SW480 (cell line): ENCODE measurements around the gene GTPBP1.

Source experiments
- DNase-seq: peaks from one replicate; pipeline ENCODE4 v3.0.0-alpha.2; 2016; ENCODE audit warnings: low spot score

The GTPBP1 gene

DNA sequence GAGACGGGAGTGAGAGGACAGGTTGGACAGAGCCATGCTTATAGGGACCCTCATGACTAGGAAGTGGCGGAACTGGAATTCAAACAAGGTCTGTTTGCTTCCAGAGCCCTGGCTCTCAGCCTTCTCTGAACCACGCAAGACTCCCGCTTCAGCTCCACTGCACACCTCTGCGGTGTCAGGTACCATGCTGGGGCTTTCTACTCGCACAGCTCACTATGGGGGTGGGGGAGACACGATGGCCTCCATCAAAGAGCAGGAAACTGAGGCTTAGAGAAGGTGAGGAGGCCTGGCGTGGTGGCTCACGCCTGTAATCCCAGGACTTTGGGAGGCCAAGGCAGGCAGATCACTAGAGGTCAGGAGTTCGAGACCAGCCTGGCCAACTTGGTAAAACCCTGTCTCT, 35.8 kb downstream of the GTPBP1 start:
- no peak for DNase-seq

DNA sequence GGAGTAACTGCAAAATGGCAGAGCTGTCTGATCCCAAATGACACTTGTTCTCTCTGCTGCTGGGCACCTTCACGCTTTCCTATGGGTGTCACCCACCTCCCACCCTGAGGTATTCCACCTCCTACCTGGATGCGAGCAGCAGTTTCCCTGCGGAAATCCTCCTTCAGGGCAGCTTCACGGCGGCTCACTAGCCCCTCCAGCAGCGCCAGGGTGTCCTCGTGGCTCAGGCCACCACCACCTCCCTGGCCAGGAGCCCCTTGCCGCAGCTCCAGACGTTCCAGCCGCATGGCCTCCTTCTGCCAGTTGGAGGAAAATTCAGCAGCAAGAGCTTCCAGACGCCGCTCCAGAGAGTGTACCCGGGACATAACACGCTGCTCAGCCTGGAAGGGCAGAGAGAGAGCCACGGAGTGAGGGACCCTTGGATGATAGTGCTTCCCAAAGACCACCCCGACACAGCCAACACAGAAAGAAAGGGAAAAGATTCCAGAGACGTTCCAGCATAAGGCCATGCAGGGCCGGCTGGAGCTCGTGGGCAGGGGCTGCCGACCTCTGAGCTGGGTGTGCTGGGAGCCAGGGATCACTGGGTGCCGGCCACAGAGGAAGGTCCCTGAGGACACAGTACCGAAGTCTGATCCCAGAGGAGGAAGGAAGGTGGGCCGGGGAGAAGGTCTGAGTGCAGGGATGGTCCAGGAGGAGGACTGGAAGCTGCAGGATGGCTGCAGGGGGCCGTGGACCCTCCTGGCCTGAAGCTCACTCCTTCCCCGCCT, 36.6 kb downstream of the GTPBP1 start:
- DNase-seq = no peak

DNA sequence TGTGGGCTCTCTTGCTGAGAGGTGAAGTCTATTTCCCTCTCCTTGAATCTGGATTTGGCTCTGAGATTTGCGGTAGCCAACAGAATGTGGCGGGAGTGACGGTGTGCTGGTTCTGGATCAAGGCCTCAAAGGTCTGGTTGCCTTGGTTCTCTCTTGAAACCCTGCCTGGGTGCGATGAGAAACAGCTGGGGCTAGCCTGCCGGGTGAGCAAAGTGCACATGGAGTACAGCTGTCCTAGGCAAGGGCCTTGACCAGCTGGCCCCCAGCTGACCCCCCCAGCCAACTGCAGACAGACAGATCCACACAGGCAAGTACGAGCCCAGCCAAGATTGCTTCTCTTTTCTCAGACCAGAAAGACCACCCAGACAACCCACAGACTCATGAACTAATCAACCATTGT, 39.2 kb downstream of the GTPBP1 start:
- no peak for DNase-seq

DNA sequence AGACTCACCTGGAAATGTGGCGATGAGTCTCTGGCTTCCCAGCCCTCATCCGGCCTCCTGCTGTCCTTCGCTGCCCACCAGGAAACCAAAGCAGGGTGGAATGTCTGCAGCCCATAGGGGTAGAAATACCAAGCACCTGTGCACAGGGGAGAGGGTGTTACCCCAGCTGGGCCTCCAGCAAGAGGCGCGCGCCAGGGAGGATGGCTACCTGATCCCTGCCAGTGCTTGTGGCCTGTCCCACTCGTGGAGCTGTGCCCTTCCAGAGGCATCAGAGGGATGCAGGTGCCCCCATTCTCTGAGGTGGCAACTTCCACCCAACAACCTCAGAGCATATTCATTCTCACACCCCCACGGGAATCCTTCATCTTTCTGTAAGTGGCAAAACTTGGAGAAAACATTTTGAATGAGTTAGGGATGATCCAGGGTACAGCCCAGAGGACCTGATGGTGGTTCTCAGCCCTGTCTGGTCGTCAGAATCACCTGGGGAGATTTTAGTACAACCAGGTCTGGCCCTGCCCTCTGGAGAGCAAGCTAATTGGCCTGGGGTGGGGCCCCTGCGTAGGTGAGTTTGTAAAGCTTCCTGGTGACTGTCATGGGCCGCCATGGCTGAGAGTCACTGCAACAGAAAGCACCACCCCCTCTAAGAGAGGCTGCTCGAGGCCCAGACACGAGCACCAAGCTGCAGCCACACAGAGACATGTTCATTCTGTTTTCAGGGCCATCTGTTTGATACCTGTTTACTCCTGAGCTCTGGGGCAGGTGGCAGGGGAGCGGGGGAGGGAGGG, 40.1 kb downstream of the GTPBP1 start:
- no peak for DNase-seq

DNA sequence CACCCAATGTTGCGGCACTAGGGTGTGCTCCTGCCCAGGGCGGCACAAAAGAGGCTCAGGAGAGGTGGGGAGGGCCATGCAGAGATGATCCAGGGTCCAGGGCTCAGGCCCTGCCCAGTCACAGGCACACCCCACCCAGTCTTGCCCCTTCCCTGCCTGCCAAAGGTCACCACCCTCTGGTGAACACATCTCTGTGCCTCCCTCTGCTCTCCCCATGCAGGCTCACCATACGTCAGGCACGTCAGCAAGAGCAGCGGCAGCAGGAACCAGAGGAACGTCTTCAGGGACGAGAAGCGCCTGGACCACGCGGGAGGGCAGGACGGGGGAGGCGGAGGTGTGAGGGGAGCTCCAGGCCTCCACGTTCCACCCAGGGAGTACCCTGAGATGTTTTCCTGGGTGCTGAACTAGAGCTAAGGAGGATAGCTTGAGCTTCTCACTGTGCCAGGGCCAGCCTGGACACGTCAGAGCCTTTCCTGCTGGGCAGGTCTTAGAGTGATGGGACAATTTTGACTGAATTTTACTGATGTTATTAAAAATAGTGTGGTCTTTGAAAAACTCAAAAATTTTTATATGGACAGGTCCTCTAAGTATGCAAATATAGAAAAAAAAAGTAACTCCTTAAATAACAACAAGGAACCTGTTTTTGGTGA, 42.9 kb downstream of the GTPBP1 start:
- no peak for DNase-seq

DNA sequence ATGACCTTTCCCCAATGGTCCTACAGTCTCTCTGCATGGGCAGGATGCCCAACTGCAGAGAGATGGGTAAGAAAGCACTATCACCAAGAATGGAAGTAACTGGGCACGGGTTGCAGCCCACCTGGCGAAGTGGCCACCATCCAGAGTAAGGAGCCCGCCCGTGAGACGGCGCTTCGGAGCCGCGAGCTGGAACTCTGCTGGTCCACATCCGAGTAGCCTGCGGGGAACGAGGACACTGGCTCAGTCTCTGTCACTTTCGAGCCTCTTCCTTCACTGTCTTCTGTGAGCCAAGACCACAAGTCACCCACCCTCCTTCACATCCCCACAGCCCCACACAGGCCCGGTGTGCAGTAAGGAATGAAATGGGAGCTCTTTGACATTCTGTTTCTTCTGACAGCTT, 44.4 kb downstream of the GTPBP1 start:
- no peak for DNase-seq

DNA sequence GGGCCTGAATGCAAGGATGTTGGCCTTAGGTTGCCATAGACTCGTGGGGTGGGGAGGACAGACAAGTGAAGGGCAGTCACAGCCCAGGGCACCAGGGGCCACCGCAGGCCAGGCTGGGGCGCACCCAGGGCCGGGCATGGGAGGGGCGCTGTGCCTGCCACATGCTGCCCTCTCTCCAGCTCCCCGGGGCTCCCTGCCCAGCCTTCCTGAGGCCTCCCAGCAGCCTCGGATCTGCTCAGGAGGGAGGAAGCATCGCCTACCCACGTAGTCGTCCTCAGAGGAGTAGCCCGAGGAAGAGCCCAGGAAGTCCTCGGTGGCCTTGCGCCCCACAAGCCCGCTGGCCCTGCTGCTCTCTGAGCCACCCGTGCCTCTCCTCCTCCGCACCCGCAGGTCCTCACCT, 44.9 kb downstream of the GTPBP1 start:
- no peak for DNase-seq

DNA sequence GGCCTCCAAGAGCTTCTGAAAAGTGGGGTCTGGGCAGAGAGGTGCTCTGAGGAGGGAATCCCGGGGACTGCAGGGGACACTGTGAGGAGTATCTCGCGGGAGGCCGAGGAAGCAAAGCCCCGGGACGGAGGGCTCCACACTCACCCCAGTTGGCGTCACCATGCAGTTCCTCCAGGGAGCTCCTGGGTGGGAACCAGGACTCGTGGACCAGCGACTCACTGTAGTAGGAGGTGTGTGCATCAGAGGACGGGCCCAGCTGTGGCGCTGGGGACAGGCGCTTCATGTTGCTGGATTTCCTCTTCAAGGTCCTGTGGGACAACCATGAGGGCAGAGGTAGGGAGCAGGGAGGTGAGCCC, 45.3 kb downstream of the GTPBP1 start:
- no peak for DNase-seq

DNA sequence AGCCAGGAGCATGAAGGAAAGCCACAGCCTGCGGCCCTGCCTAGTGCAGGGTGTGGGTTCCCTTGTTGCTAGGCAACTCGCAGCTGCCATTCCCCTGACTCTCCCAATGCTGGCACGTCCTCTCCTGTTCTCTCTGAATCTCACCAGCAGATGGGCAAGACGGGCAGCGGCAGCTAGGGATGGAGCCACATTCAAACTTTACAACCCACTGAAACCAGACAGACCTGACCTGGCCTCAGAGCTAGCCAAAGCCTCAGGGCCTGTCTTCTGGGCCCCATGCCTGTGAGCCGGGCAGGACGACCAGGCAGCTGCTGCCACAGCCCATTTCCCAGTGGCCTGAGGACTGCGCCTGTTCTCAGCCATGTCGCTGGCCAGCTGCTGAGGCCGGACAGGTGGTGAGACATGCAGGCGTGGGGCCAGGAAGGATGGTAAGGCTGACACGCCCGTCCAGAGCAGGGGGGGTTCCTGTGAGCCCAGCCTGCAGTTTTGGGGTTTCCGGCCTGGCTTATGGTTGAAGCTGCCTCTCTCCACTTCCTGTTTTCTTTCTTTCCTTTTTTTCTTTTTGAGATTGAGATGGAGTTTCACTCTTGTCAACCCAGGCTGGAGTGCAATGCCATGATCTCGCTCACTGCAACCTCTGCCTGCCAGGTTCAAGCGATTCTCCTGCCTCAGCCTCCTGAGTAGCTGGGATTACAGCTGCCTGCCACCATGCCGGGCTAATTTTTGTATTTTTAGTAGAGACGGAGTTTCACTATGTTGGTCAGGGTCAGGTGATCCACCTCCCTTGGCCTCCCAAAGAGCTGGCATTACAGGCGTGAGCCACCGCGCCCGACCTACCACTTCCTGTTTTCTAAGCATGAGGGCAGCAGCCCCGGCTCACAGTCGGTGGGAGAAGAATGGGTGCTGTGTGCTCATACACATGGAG, 45.9 kb downstream of the GTPBP1 start:
- DNase-seq = peak; percentile 44

DNA sequence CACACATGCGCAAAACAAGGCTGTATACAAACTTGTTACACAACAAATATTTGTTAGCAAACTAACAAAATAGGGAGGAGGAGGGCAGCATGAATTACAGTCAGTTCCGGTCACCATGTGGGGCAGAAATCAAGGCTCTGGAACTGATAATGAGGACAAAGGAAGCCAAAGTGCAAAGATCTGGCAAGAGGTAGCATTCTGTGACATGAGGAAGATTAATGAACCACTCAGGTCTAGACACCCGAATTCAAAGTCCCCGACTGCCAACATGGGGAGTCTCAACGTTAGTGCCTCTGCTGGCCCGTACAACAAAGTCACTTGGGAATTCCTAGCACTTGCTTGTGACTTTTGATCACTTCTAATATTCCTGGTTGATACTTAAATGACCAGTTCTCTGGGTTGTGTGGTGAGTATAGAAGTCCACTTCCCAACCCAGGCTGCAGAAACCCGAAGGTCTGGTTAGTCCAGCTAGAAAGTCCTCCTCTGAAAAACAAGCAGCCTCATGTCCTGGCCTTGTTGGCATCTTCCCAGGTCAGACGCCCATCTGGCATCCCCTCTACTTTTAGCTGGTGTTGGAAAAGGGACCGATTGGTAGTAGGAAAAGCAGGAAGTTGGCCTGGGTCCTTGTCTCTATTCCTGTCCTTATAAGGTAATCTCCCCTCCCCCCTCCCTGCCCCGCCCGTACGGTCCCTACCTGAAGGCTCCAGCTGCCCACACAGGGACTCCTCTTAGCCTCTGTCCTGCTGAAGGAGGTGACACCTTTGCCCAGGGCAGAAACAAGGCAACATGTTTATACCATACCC, 48.4 kb downstream of the GTPBP1 start:
- peak; percentile 45 for DNase-seq

DNA sequence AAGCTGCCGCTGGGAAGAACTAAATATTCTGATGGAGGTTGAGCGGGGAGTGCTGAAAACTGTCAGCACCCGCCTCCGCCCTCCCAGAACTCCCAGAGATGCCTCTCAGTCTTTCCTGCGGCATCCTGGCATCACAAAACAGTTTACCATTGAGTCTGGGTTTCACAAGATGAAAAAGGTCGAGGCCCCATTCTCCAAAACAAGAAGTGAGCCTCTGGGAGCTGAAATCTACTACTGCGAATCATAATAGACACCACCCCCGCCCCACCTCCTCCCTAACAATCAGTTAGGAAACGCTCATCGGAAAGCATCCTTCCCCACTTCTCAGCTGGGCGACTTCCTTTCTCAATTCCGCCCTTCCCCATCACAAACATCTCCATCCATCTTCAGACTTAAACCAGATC, 49.0 kb downstream of the GTPBP1 start:
- no peak for DNase-seq

DNA sequence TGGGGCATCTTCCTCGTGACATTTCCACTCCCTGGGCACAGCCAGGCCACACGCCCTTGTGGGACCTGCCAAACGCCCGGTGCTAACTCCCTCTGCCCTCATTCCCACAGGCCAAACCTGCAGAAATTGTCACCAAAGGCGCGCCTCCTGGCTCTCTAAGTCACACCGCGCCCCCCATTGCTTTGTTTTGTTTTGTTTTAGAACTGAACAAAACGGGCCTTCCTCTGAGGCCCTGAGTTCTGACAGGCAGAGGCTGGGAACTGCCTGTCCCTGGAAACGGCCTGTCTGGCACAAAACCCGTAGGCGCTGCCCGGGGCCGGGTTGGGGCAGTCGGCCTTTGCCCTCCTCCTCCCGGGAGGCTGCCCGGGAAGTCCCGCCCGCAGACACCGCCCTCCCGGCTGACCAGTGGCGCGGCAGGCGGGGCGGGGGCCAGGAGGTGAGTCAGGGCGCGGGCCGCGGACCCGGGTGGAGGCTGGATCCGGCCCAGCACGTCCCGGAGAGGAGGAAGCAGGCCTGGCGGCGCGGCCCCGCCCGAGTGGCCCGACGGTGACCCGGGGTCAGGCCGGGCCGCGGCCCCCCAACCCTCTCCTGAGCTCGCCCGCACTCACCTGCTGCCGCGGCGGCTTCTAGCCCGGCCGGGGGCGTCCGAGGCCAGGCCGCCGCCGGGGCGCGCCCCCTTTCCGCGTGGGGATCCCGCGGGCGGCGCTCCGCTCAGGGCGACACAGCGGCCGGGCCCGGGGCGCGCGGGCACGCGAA, 49.6 kb downstream of the GTPBP1 start:
- peak; percentile 60 for DNase-seq

DNA sequence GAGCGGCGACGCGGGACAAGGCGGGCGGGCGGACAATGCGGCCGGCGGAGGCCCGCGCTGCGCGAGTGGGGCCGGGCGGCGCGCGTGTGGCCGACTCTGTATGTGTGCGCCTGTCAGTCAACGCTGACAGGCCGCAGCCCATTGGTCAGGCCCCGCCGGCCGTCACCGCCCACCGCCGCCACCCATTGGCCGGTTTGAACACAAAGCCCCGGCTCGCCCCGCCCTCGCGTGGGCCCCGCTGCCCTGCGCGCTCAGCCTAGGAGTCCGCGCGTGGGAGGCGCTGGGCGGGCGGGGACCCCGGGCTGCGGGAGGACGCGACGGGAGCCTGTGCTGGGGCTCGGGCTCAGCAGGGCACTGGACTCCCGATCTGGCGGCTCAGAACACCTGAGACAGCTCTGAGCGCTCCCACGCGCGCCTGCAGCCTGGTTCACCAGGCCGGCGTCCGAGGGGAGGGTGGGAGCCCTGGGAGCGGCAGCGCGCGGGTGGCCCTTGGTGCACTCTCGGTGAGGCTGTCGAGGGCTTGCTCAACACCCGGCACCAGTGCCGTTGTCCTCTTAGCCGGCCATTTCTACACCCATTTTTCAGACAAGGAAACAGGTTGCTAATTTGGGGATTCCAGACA, 50.3 kb downstream of the GTPBP1 start, which contains the start of gene SUN2:
Gene SUN2 (minus strand): TSS at position 88 of the 622 bp plus-strand sequence. CDS start 3,370 bp downstream, outside the sequence.
- peak; percentile 68 for DNase-seq

DNA sequence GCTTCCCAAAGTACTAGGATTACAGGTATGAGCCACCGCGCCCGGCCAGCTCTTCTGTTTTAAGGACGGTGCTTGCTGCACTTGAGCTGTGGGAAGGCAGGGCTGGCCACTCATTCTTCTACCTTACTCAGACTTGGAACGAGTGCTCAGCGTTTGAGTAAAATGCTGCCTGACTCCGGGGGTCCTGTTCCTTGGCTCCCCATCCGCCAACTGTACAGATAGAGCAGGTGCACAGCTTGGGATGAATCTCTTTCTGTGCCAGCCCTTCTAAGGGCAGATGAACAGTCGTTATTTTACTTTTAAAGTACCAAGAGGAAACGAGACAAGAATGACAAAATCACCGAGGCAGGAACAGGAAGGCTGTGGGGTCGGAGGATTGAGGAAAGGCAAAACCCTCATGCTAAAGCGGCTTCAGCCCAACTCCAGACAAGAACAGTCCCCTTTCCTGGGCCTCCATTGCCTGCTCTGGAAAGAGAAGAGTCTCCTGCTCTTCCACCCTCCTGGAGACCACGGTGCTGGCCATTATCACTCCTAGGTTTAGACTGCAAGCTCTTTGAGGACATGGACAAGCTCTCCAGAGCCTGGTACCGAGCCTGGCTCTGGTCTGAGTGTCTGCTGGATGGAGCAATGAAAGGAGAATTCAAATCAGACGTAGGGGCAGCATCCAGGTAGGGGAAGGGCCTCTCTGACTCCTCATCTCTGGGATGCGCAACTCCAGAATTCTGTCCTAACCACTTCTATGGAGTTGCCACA, 51.1 kb downstream of the GTPBP1 start:
- DNase-seq = no peak

DNA sequence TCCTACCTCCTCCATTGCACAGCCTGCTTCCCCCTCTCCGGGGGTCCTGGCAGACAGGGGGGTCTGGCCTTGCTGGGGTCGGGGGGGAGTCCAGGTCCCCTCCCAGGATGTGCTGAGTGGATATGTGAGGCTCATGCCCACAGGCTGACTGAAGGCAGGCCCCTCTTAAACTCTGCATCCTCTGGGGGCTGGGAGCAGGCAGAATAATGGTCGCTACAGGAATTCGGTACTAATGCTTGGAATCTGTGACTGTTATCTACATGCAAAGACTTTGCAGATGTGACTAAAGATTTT, 51.7 kb downstream of the GTPBP1 start:
- DNase-seq = no peak

DNA sequence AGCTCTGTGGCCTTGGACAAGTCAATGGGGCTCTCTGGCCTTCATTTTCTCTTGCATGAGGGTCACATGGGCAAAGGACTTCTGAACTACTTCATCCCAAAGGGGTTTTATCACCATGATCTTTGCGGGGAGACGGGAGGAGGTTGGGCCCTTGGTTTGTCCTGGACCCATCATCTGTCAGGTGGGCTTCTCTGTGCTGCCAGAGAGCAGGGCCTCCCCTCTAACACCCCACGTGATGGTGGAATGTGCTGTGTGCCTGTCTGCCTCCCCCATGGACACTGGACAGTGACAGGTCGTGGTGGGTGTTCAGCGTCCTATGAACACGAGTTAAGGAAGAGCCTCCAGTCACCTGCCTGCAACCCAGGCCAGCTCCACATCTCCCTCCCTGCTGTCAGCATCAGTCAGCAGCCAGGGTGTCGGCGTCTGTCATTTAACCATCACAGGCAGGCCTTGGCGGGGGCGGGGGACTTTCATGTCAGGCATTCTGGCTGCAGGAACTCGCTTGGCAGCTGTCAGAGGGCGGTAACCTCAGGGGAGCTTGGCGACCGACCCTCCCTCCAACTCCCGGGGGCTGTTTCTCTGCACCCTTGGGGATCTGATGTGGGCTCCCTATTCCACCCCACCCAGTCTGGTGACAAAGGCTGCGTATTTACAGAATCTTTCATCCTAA, 52.7 kb downstream of the GTPBP1 start:
- no peak for DNase-seq

DNA sequence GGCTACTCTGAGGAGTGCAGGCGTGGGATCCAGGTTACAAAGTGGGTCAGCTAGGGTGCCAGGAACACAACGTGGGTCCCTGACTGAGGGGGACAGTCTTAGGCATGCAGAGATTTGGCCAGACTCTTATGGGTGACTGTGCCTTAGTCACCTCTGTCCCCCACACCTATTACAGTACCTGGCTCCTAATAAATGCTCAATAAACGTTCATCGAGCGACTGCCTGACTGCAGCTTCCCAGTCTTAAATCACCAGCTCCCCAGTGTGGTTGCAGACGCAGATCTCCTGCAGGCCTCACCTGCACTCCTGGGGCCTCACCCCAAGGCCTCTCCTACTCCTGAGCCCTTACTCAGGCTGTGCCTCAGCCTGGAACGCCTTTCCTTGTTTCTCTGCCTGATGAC, 53.3 kb downstream of the GTPBP1 start:
- no peak for DNase-seq

DNA sequence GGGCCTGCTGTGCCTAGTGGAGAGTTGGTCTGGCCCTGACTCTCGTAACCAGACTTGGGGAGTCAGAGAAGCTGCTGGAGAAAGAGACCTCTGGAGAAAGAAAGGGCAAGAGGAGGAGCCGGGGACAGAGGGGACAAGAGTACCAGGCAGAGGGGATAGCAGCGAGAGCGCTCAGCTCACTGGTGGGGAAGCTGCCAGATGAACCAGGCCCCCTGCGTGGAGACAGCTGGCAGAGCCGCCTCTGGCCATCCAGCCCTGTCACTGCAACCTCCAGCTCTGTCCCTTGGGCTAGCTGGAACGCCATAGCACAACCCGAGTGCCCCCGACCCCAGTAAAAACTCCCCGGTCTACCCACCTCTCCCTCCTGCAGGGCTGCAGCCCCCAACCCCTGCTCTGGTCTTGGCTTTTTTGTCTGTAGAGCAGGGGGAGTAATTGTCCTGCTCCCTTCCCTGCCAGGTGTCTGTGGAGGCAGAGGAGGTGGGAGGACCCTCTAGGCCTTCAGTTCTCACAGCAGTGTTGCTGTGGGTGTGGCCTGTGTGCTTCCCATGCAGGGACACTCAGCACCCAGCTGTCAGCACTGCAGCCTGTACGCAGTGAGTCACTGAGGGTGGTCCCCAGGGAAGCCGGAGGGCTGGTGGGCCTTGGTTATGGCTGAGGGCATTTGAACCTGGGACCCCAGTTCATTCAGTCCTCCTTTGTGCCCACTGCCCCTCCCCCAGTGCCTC, 54.9 kb downstream of the GTPBP1 start:
- DNase-seq = no peak
